IPS-18c (cell line): Measurements from ENCODE around the gene MID2.
"Not testable (repeated sequence)": the region's sequence is repeated elsewhere in the genome, so short reads cannot be mapped to it uniquely, and the experiment has no call there.

Experiments
- H3K4me3 ChIP-seq: 2 replicates; pipeline ENCODE4 v1.7.0; 2013; ENCODE audit warnings: low read depth, mild to moderate bottlenecking, low read length, moderate library complexity; ENCODE audit not compliant: insufficient read depth
- H3K9me3 ChIP-seq: one replicate; pipeline ENCODE4 v1.6.1; 2013; ENCODE audit warnings: mild to moderate bottlenecking, low read length, moderate library complexity; ENCODE audit not compliant: control insufficient read depth, insufficient read depth

MID2 gene

GRCh38 chrX:107825698-107826237 lies at the start of gene MID2:
MID2 (plus strand) TSS chrX:107825866; CDS start chrX:107826427, 561 bp downstream.
- H3K9me3 ChIP-seq = peaks cover 2% of the 10 kb centered on the region
- H3K4me3 ChIP-seq = peak within 1 kb of the TSS; percentile 63

- Histone ChIP-seq H3K9me3 (peaks cover 2% of the 10 kb centered on the region), H3K4me3 (peak overlapping the region; percentile 61; the same call in 1 of the 2 replicates)
Measured at GRCh38 chrX:107776649-107777535, 48.8 kb upstream of the MID2 start.

- Histone ChIP-seq H3K9me3 (no peaks in the 10 kb centered on the region), H3K4me3 (peak within 1 kb of the TSS; percentile 61; the same call in 1 of the 2 replicates)
Measured at GRCh38 chrX:107777536-107777832, 48.2 kb upstream of the MID2 start, which contains the start of gene NCBP2L. NCBP2L (plus strand) TSS chrX:107777733; CDS start chrX:107794221, 16,488 bp downstream.

GRCh38 chrX:107780525-107780924 lies 45.1 kb upstream of the MID2 start:
- Histone ChIP-seq H3K4me3 (no peak overlapping the region), H3K9me3 (no peaks in the 10 kb centered on the region)

- H3K9me3 ChIP-seq = no peaks in the 10 kb centered on the region
- no peak overlapping the region for H3K4me3 ChIP-seq
Measured at GRCh38 chrX:107787827-107788226, 37.8 kb upstream of the MID2 start.

- H3K9me3 ChIP-seq = no peaks in the 10 kb centered on the region
- no peak overlapping the region for H3K4me3 ChIP-seq
Measured at GRCh38 chrX:107804427-107804826, 21.2 kb upstream of the MID2 start.

GRCh38 chrX:107805179-107805578 lies 20.5 kb upstream of the MID2 start:
- Histone ChIP-seq H3K9me3 (no peaks in the 10 kb centered on the region), H3K4me3 (no peak overlapping the region)

GRCh38 chrX:107810053-107810452 lies 15.6 kb upstream of the MID2 start:
- not testable (repeated sequence) for H3K4me3 ChIP-seq

GRCh38 chrX:107818900-107819521 lies 6.7 kb upstream of the MID2 start:
- no peak overlapping the region for H3K4me3 ChIP-seq
- H3K9me3 ChIP-seq = peaks cover 13% of the 10 kb centered on the region

More at GRCh38 chrX:107810053-107810452, 15.6 kb upstream of the MID2 start:
- H3K9me3 ChIP-seq = not testable (repeated sequence)

GRCh38 chrX:107823042-107823441 lies 2.6 kb upstream of the MID2 start:
- H3K9me3 ChIP-seq = peaks cover 13% of the 10 kb centered on the region
- H3K4me3 ChIP-seq = no peak overlapping the region

GRCh38 chrX:107823456-107823855 lies 2.2 kb upstream of the MID2 start:
- peaks cover 9% of the 10 kb centered on the region for H3K9me3 ChIP-seq
- H3K4me3 ChIP-seq = no peak overlapping the region

GRCh38 chrX:107826238-107827029 lies 768 bp downstream of the MID2 start:
- Histone ChIP-seq H3K9me3 (peaks cover 2% of the 10 kb centered on the region), H3K4me3 (peak overlapping the region; percentile 63)

GRCh38 chrX:107827030-107827831 lies 1.6 kb downstream of the MID2 start:
- peak overlapping the region; percentile 63; the same call in 1 of the 2 replicates for H3K4me3 ChIP-seq
- no peaks in the 10 kb centered on the region for H3K9me3 ChIP-seq

GRCh38 chrX:107827852-107828251 lies 2.2 kb downstream of the MID2 start:
- H3K9me3 ChIP-seq = no peaks in the 10 kb centered on the region
- no peak overlapping the region for H3K4me3 ChIP-seq

GRCh38 chrX:107829878-107830277 lies 4.2 kb downstream of the MID2 start:
- Histone ChIP-seq H3K4me3 (no peak overlapping the region), H3K9me3 (no peaks in the 10 kb centered on the region)

- H3K4me3 ChIP-seq = no peak overlapping the region
- no peaks in the 10 kb centered on the region for H3K9me3 ChIP-seq
Measured at GRCh38 chrX:107831071-107831730, 5.5 kb downstream of the MID2 start.
